ENCODE measurements around the gene ITPR2.

DNA sequence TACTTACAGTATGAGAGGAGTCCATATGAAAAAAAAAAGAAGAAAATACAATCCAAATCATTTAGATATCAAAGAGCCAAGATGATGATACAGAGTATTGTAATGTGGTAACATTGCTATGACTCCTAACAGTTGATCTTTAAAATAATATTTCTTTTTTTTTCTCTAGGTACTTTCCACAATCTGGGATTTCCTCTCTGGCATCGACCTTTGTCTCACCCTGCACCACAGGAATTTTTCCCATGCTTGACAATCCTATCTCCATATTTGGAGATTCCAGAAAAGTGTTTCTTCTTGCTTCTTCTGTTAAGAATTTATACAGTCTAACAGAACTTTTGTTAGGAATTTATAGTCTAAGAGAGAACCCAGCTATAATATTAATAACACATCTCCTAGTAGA is 184.4 kb downstream of the ITPR2 start:
- TF ChIP-seq CTCF (IDR thresholded peaks at IDR 0.05; ENCODE audit: insufficient read depth, low read length), result no peak
- TF ChIP-seq, protein P1, sequence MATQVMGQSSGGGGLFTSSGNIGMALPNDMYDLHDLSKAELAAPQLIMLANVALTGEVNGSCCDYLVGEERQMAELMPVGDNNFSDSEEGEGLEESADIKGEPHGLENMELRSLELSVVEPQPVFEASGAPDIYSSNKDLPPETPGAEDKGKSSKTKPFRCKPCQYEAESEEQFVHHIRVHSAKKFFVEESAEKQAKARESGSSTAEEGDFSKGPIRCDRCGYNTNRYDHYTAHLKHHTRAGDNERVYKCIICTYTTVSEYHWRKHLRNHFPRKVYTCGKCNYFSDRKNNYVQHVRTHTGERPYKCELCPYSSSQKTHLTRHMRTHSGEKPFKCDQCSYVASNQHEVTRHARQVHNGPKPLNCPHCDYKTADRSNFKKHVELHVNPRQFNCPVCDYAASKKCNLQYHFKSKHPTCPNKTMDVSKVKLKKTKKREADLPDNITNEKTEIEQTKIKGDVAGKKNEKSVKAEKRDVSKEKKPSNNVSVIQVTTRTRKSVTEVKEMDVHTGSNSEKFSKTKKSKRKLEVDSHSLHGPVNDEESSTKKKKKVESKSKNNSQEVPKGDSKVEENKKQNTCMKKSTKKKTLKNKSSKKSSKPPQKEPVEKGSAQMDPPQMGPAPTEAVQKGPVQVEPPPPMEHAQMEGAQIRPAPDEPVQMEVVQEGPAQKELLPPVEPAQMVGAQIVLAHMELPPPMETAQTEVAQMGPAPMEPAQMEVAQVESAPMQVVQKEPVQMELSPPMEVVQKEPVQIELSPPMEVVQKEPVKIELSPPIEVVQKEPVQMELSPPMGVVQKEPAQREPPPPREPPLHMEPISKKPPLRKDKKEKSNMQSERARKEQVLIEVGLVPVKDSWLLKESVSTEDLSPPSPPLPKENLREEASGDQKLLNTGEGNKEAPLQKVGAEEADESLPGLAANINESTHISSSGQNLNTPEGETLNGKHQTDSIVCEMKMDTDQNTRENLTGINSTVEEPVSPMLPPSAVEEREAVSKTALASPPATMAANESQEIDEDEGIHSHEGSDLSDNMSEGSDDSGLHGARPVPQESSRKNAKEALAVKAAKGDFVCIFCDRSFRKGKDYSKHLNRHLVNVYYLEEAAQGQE (IDR thresholded peaks at IDR 0.05; ENCODE audit: insufficient replicate concordance, low read depth), result no peak
- no peak for TF ChIP-seq POLR2AphosphoS5 (IDR thresholded peaks at IDR 0.05; ENCODE audit: low read depth)

Data from HL-60 (cell line).